Aorta (tissue), 5 donors: Measurements from ENCODE around the gene DNAJB13. TPM values are rescaled to one million over a fixed set of nuclear protein-coding genes. Genes with fewer than 3 reads are reported as not detected.

Experiments used
- ATAC-seq: fragments of 200-7000 bp; cut with Tn5 transposase; one replicate; pipeline ENCODE4 v1.9.1; 2022; ENCODE audit warnings: moderate library complexity; ENCODE audit not compliant: low FRiP score
- DNase-seq, 2 donors: peaks; one replicate each; pipeline ENCODE4 v3.0.0-alpha.2; 2020
- H3K27ac ChIP-seq, 2 donors: one replicate each; pipeline ENCODE4 v1.5.1; 2013; ENCODE audit warnings: low read length in 2 of 2, mild to moderate bottlenecking in 2 of 2, moderate library complexity in 2 of 2, control low read depth in 1 of 2, inconsistent platforms in 1 of 2, low read depth in 1 of 2
- H3K27me3 ChIP-seq, 2 donors: one replicate each; pipeline ENCODE4 v1.6.1; 2013; ENCODE audit warnings: control low read depth in 1 of 2, low read length in 1 of 2, mild to moderate bottlenecking in 1 of 2, moderate library complexity in 1 of 2; ENCODE audit not compliant: insufficient read depth in 2 of 2, control insufficient read depth in 1 of 2
- H3K36me3 ChIP-seq, 2 donors: one replicate each; pipeline ENCODE4 v1.6.1; 2013; ENCODE audit warnings: control low read depth in 1 of 2, low read length in 1 of 2, mild to moderate bottlenecking in 1 of 2; ENCODE audit not compliant: insufficient read depth in 2 of 2, control insufficient read depth in 1 of 2
- H3K4me1 ChIP-seq, 2 donors: one replicate each; pipeline ENCODE4 v1.6.1; 2013; ENCODE audit warnings: low read length in 2 of 2, control low read depth in 1 of 2, mild to moderate bottlenecking in 1 of 2, moderate library complexity in 1 of 2; ENCODE audit not compliant: insufficient read depth in 2 of 2, control insufficient read depth in 1 of 2
- H3K4me3 ChIP-seq, 2 donors: one replicate each; pipeline ENCODE4 v1.5.1; 2013; ENCODE audit warnings: low read length in 2 of 2, control low read depth in 1 of 2, mild to moderate bottlenecking in 1 of 2
- H3K9me3 ChIP-seq: one replicate; pipeline ENCODE4 v1.6.1; 2013; ENCODE audit warnings: mild to moderate bottlenecking, low read length; ENCODE audit not compliant: control insufficient read depth
- WGBS, 2 donors: extraction: QIAGEN DNeasy Blood & Tissue Kit; methylation state at CpG; one replicate each; pipeline ENCODE4 v1.1.7; 2013; 5-methylcytosine and 5-hydroxymethylcytosine counted together
- intact Hi-C, 2 donors: fragments of 100-400 bp; cut with DNase I; formaldehyde crosslinking; loops; one replicate each; pipeline versions ENCODE4 v1.14.2 to v1.15.0; 2022
- polyA plus RNA-seq, 2 donors: library from polyadenylated mRNA; stranded (reverse); fragments of 200-250 nt; gene quantifications; one replicate each; pipeline ENCODE4 v1.2.3, GENCODE V29; 2013
- total RNA-seq, 2 donors: library from RNA; stranded (reverse); fragmentation: NEBNext Ultra II Directional; extraction: Animal tissue kit (Norgen Biotek cat#: 25700); gene quantifications; one replicate each; pipeline ENCODE4 v1.2.1, GENCODE V29; 2021
- donor health status: healthy with polysubstance abuse.
- donor health status: Bipolar disorder and iron deficiency.
- donor health status: DM: no; HTN: no; CAD: no.
- donor health status: DM: no; HTN: no; CAD: no.
- donor health status: DM: yes; HTN: yes; CAD: no.

Gene DNAJB13
- total and polyA plus RNA-seq, 4 donors: not detected

DNA sequence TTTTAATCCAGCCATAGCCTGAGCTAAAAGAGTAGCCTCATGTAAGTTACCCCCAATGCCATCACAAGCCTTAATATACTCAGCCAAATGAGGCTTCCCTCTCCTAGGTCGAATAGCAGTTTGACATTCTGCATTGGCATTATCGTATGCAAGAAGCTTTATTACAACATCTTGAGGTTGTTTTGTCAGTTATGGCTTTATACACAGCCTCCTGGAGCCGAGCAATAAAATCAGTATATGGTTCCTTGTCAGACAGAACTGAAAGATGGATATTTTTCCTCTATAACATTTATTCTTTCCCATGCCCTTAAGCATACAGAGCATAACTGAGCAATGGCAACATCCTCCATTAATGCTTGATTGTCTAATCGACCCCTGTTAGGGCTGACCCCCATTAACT, 5.4 kb upstream of the DNAJB13 start:
- ATAC-seq (no peak), DNase-seq (no peak)
- no peaks in the 10 kb centered on the region for H3K27me3 ChIP-seq
- no peaks in the 10 kb centered on the region for H3K36me3 ChIP-seq
- H3K9me3 ChIP-seq: no peaks in the 10 kb centered on the region
- WGBS, 2 donors: 73 to 74% methylated on average over 4 of the region's 4 CpGs
- no peak overlapping the region for H3K4me3 ChIP-seq
- intact Hi-C loops: no loop called here
- H3K4me1 ChIP-seq: no peaks in the 10 kb centered on the region
- no peak overlapping the region for H3K27ac ChIP-seq

- 80 to 83% methylated on average over 13 of the region's 13 CpGs for WGBS, 2 donors
Measured at GRCh38 chr11:73946798-73947458, 3.9 kb upstream of the DNAJB13 start.

DNA sequence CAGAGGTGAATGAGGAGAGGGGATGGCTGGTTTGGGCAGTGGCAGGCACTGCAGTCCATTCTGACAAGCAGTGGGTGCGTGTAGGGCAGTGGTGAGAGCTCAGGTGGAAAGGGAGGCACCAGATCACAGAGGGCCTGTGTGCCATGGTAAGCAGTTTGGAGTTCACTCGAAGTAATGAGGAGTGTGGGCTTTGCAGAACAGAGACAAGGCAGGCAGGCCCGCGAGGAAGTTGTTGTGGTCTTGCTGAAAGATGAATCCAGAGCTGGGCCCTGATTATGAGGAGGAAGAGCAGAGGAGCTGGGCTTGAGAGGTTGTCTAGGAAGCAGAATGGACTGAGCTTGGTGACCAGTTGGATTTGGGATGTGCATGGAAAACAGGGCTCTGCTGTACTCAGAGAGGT, 1.6 kb upstream of the DNAJB13 start:
- no peaks in the 10 kb centered on the region for H3K27me3 ChIP-seq
- H3K9me3 ChIP-seq: no peaks in the 10 kb centered on the region
- no peak for ATAC-seq
- WGBS, 2 donors: 84 to 87% methylated on average over 4 of the region's 4 CpGs
- H3K4me1 ChIP-seq: no peaks in the 10 kb centered on the region
- intact Hi-C loops: no loop called here
- H3K36me3 ChIP-seq: no peaks in the 10 kb centered on the region
- H3K4me3 ChIP-seq: no peak overlapping the region
- DNase-seq: no peak
- no peak overlapping the region for H3K27ac ChIP-seq

More at GRCh38 chr11:73946798-73947458, 3.9 kb upstream of the DNAJB13 start:
- H3K27me3 ChIP-seq: no peaks in the 10 kb centered on the region
- H3K4me3 ChIP-seq: no peak overlapping the region
- no peaks in the 10 kb centered on the region for H3K36me3 ChIP-seq
- H3K9me3 ChIP-seq: no peaks in the 10 kb centered on the region
- DNase-seq: no peak
- H3K27ac ChIP-seq: no peak overlapping the region
- intact Hi-C loops: no loop called here
- no peaks in the 10 kb centered on the region for H3K4me1 ChIP-seq
- ATAC-seq: no peak

GRCh38 chr11:73949912-73950311, 914 bp upstream of the DNAJB13 start:
- DNase-seq (no peak), ATAC-seq (no peak)
- H3K9me3 ChIP-seq: no peaks in the 10 kb centered on the region
- no peak overlapping the region for H3K27ac ChIP-seq
- no peak overlapping the region for H3K4me3 ChIP-seq
- no peaks in the 10 kb centered on the region for H3K27me3 ChIP-seq
- H3K36me3 ChIP-seq: no peaks in the 10 kb centered on the region
- WGBS, 2 donors: 82 to 98% methylated on average over 5 of the region's 5 CpGs
- no peaks in the 10 kb centered on the region for H3K4me1 ChIP-seq
- intact Hi-C loops: no loop called here

DNA sequence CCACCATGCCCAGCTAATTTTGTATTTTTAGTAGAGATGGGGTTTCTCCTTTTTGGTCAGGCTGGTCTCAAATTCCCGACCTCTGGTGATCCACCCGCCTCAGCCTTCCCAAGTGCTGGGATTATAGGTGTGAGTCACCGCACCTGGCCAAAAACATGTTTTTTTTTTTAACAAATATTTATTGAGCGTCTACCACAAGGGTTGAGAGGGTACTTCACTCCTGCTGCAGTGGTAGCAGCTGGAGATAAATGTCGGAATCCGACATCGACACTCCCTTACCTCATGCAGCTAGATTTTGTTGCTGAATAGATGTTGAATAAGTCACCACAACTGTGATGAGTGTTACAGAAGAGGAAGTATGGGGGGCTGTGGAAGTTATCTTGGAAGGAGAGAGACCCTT, 971 bp downstream of the DNAJB13 start:
- Histone ChIP-seq H3K27ac (no peak overlapping the region), H3K9me3 (no peaks in the 10 kb centered on the region), H3K4me1 (no peaks in the 10 kb centered on the region), H3K36me3 (no peaks in the 10 kb centered on the region), H3K27me3 (no peaks in the 10 kb centered on the region), H3K4me3 (no peak overlapping the region)
- ATAC-seq (no peak), DNase-seq (no peak)
- intact Hi-C loops: no loop called here
- 95% methylated on average over 7 of the region's 7 CpGs for WGBS, 2 donors

DNA sequence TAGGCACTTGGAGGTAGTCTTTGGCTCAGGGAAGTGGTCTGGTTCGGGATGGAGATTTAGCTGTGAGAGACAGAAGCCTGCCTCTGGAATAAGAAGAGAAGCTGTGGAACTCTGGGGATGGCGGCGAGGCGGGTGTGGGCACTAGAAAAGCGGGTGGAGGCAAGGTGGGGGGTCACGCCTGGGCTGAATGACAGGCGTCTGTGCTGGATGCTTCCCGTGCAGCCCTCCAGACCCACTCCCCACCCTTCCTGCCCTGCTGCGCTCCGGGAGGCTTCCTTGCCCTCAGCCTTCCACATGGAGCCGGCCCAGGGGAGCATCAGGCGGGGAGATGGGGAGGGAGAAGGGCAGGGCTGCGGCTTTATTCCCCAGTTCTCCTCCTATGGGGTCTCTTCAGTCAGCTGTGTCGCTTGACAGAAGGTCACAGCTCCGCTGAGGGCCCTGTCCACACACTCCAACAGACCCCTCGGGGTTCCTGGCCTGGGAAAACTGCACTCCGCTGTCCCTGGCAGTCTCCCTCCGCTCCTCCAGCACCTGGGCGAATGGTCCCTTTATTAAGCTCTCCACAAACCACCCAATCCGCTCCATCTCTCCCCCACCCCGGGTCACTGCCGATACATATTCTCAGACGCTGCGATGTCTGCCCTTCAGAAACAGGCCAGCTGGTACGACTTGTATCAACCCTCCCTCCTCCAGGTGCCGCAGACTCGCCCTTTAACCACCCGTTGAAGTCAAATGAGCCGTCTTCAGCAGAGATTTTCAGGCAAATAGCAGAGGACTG, 6.2 kb downstream of the DNAJB13 start:
- no peak for ATAC-seq

GRCh38 chr11:73957654-73958361, 7.0 kb downstream of the DNAJB13 start:
- no peaks in the 10 kb centered on the region for H3K27me3 ChIP-seq
- DNase-seq: no peak
- H3K9me3 ChIP-seq: no peaks in the 10 kb centered on the region
- H3K27ac ChIP-seq: no peak overlapping the region
- no peak for ATAC-seq
- intact Hi-C loops: no loop called here
- WGBS, 2 donors: 73 to 76% methylated on average over 23 to 25 of the region's 25 CpGs
- no peaks in the 10 kb centered on the region for H3K36me3 ChIP-seq
- H3K4me3 ChIP-seq: no peak overlapping the region
- H3K4me1 ChIP-seq: no peaks in the 10 kb centered on the region

More for the DNA sequence above, 6.2 kb downstream of the DNAJB13 start:
- 58 to 59% methylated on average over 26 to 29 of the region's 29 CpGs for WGBS, 2 donors
- H3K4me3 ChIP-seq: no peak overlapping the region
- H3K36me3 ChIP-seq: no peaks in the 10 kb centered on the region
- no peak overlapping the region for H3K27ac ChIP-seq
- no peak for DNase-seq
- no peaks in the 10 kb centered on the region for H3K4me1 ChIP-seq
- no peaks in the 10 kb centered on the region for H3K27me3 ChIP-seq
- intact Hi-C loops: no loop called here
- H3K9me3 ChIP-seq: no peaks in the 10 kb centered on the region

- intact Hi-C loops: no loop called here
- no peaks in the 10 kb centered on the region for H3K36me3 ChIP-seq
- WGBS, 2 donors: 87 to 88% methylated on average over 18 of the region's 18 CpGs
- no peak overlapping the region for H3K27ac ChIP-seq
- no peaks in the 10 kb centered on the region for H3K9me3 ChIP-seq
- DNase-seq (peak in 1 of 2 donors; percentile 40), ATAC-seq (no peak)
- H3K4me3 ChIP-seq: no peak overlapping the region
- no peaks in the 10 kb centered on the region for H3K4me1 ChIP-seq
- no peaks in the 10 kb centered on the region for H3K27me3 ChIP-seq
Measured at GRCh38 chr11:73958521-73959141, 7.8 kb downstream of the DNAJB13 start.
